Mucosa of rectum (tissue), 2 donors: ENCODE results near the gene ANKRD33B.

Experiments used
- H3K27ac ChIP-seq, 2 donors: one replicate each; pipeline ENCODE4 v1.7.0; 2013; ENCODE audit warnings: inconsistent platforms in 2 of 2, low read depth in 2 of 2, low read length in 2 of 2
- H3K27me3 ChIP-seq, 2 donors: one replicate each; pipeline ENCODE4 v1.7.0; 2013; ENCODE audit warnings: low read length in 2 of 2; ENCODE audit not compliant: control insufficient read depth in 2 of 2, insufficient read depth in 2 of 2
- H3K36me3 ChIP-seq, 2 donors: one replicate each; pipeline ENCODE4 v1.7.0; 2013; ENCODE audit warnings: low read length in 2 of 2; ENCODE audit not compliant: control insufficient read depth in 2 of 2, insufficient read depth in 2 of 2
- H3K4me1 ChIP-seq, 2 donors: one replicate each; pipeline ENCODE4 v1.7.0; 2013; ENCODE audit warnings: low read length in 2 of 2, mild to moderate bottlenecking in 1 of 2; ENCODE audit not compliant: control insufficient read depth in 2 of 2, insufficient read depth in 2 of 2
- H3K4me3 ChIP-seq, 2 donors: one replicate each; pipeline ENCODE4 v1.7.0; 2013; ENCODE audit warnings: low read length in 2 of 2
- H3K9ac ChIP-seq, 2 donors: one replicate each; pipeline ENCODE4 v1.7.0; 2013; ENCODE audit warnings: low read length in 2 of 2, low read depth in 1 of 2, mild to moderate bottlenecking in 1 of 2
- H3K9me3 ChIP-seq, 2 donors: one replicate each; pipeline ENCODE4 v1.7.0; 2013; ENCODE audit warnings: low read length in 2 of 2; ENCODE audit not compliant: control insufficient read depth in 2 of 2
- donor health status: healthy.
- donor health status: Normal muscosa, but diverticular disease.

The ANKRD33B gene

DNA sequence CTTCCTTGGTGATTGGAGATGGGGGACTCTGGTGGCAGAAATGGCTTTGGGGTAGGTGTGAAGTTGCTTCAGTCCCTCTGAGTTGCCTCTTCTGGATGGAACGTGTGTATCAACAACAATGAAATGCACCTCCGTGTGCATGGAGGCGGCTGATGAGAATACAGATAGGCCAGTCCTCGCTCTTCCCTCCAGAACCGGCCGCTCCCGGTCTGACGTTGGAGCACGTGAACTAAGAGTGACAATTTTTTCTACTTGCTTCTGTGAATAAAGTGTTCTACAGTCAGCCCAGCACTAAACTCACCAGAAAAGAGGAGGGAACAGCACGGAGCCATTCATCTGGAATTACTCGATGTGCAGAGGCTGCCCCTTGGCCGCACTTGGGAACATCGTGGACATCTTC, 90.7 kb downstream of the ANKRD33B start:
- H3K4me1 ChIP-seq = no peaks in the 10 kb centered on the region
- no peaks in the 10 kb centered on the region for H3K36me3 ChIP-seq
- H3K9me3 ChIP-seq = no peaks in the 10 kb centered on the region
- no peak overlapping the region for H3K27ac ChIP-seq
- no peaks in the 10 kb centered on the region for H3K27me3 ChIP-seq
- no peak overlapping the region for H3K4me3 ChIP-seq
- no peak overlapping the region for H3K9ac ChIP-seq

DNA sequence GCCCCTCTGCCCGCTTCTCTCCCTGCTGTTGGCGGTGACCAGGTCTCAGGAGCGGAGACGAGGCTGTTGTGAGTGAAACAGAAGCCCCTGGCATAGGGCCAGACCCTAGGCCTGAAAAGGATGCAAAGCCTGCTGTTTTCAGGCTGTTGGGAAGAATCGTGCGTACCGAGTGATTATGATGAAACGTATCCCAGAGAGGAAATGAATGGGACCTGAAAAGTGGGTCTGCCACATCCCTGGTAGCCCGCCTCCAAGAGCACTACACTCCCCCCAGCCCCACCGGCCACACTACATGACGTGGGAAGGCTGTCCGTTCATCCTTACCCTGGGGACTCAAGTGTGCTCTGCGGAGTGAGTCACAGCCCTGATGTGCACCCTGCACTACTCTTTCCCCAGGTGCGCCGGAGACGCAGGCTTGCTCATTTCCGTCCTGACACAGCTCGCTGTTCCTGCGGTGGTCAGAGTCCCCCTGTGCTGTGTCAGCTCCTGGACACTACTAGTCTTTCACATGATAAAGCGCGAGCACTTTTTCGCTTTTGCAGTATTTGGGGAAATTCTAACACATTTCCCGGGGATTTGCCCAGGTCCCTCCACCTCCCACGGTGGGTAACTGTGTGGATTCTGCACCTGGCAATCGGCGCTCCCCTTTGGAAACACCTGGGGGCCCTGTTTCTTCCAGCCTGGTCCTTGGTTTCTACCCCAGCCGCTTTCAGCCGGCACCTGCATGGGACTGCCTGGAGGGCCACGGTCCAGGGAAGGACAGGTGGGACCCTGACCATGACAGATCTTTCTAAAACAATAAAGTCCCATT, 91.5 kb downstream of the ANKRD33B start:
- H3K9ac ChIP-seq = no peak overlapping the region
- H3K36me3 ChIP-seq = no peaks in the 10 kb centered on the region
- no peaks in the 10 kb centered on the region for H3K9me3 ChIP-seq
- no peaks in the 10 kb centered on the region for H3K4me1 ChIP-seq
- H3K27me3 ChIP-seq = no peaks in the 10 kb centered on the region
- H3K4me3 ChIP-seq = no peak overlapping the region
- no peak overlapping the region for H3K27ac ChIP-seq

DNA sequence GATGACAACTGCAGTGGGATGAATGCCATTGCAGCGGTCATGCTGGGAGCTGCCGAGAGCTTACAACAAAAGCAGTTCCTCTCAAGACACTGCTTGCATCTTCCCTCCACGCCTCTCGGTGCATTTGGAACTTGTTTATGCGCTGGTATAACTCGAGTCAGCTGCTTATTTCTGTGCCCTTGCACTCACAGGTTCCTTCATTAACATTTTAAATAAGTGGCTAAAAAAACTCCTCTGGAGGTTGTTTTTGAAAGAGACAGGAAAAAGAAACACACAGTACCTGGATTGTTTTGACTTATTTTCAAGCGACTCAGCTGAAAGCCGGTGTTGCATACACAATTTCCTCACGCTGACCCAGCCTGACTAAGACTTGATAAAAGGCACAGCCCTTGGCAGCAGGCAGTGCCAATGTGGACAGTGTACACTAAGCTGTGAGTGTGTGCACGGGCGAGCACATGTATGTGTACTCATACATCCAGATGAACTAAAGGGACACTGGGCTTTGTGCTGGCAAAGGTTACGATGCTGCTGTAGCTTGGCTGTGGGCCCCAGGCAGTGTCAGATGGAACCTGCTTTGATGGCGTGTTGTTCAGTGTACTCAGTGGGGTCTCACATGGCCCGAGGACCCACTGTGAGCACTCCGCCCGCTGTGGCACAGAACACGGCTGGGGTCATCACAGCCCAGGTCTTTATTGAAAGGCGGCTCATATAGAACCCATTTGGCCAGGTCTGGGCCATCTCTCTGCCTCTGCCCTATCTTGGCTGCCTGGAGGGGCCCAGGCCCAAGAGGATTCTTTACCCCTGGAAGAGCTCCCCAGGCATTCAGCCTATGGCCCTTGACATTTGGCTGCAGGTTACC, 92.3 kb downstream of the ANKRD33B start:
- no peaks in the 10 kb centered on the region for H3K36me3 ChIP-seq
- no peak overlapping the region for H3K27ac ChIP-seq
- no peak overlapping the region for H3K9ac ChIP-seq
- H3K27me3 ChIP-seq = no peaks in the 10 kb centered on the region
- no peaks in the 10 kb centered on the region for H3K9me3 ChIP-seq
- H3K4me1 ChIP-seq = no peaks in the 10 kb centered on the region
- no peak overlapping the region for H3K4me3 ChIP-seq

DNA sequence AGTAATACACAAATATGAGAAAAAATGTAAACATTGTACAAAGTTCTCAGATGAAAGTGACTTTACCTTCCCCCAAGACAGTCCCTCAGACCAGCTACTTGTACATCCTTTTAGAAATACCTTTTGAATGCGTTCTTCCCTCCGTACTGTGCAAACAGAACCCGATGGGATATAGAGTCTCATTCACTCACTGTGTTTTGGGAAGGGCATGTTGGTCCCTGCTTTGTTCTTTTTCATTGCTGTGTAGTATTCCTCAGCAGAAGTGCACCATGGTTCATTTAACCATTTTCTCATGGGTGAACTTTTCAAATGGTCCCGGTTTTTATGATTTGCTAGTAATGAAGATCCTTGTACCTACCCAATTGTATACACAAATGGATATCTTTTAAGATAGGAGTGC, 94.4 kb downstream of the ANKRD33B start:
- Histone ChIP-seq H3K36me3 (no peaks in the 10 kb centered on the region), H3K9ac (no peak overlapping the region), H3K27ac (no peak overlapping the region), H3K27me3 (no peaks in the 10 kb centered on the region), H3K4me3 (no peak overlapping the region), H3K4me1 (no peaks in the 10 kb centered on the region), H3K9me3 (no peaks in the 10 kb centered on the region)

DNA sequence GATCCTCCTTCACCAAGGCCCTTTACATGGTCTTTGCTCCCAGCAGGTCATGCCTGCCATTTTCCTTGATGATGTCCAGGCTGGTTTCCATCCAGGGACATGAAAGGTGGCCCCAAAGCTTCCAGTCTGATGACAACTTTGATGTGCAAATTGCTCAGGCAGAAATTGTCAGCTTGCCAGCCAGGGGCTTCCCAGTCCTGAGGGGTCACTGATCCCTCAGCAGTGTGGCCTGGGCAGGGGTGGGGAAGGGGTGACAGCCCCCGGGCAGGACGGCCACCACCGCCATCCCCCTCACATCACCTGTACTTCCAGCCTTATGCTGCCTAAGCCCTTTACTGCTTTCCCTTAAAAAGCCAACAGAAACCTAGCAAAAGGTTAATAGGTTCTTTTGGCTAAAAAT, 96.3 kb downstream of the ANKRD33B start:
- H3K27me3 ChIP-seq = no peaks in the 10 kb centered on the region

DNA sequence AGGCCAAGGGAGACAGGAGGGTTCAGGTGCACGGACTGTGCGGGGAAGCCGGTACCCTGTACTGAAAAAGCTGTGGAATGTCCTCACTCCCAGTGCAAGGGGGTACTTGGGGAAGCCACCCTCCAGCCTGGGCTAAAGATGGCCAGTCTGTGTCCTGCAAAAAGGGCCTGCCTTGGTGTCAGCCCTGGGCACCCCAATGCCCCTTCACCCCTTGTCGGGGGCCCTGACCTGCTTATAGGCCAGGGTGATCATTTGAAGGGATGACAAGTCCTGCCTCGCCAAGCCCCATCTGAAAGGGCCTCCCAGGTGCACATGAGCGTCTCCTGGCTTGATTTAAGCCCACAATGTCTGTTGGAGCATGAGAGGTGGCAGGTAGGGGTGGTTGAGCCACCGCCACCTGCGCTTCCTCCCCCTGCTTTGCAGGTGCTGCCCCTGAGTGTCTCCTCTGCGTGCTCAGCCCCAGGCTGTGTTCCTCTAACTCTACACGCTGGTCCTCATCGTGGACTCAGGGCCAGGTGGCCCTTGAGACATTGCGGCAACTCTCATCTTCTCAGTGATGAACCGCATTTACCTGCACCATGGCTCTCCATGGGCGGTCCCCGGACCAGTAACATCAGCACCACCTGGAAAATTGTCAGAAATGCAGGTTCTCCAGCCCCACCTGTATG, 97.0 kb downstream of the ANKRD33B start:
- no peaks in the 10 kb centered on the region for H3K36me3 ChIP-seq
- no peaks in the 10 kb centered on the region for H3K4me1 ChIP-seq
- H3K27me3 ChIP-seq = no peaks in the 10 kb centered on the region
- H3K9ac ChIP-seq = no peak overlapping the region
- no peak overlapping the region for H3K27ac ChIP-seq
- H3K9me3 ChIP-seq = no peaks in the 10 kb centered on the region
- H3K4me3 ChIP-seq = no peak overlapping the region

More for the DNA sequence above, 96.3 kb downstream of the ANKRD33B start:
- Histone ChIP-seq H3K9ac (no peak overlapping the region), H3K4me1 (no peaks in the 10 kb centered on the region), H3K4me3 (no peak overlapping the region), H3K9me3 (no peaks in the 10 kb centered on the region), H3K36me3 (no peaks in the 10 kb centered on the region), H3K27ac (no peak overlapping the region)

DNA sequence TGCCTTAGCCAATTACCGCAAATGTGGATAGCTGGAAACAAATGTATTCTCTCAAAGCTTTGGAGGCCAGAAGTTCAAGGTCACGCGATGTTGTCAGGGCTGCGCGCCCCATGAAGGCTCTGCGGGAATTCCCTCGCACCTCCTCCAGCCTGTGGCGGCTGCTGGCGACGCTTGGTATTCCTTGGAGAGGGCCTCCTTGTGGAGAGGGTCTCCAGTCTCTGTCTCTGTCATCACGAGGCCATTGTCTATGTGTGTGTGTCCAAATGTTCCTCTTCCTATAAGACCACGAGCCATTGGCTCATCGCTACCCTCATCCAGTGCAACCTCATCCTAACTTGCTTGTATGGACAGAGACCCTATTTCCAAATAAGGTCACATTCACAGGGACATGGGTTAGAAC, 97.5 kb downstream of the ANKRD33B start:
- no peak overlapping the region for H3K9ac ChIP-seq
- H3K9me3 ChIP-seq = no peaks in the 10 kb centered on the region
- no peaks in the 10 kb centered on the region for H3K4me1 ChIP-seq
- no peaks in the 10 kb centered on the region for H3K36me3 ChIP-seq
- H3K27me3 ChIP-seq = no peaks in the 10 kb centered on the region
- H3K4me3 ChIP-seq = no peak overlapping the region
- H3K27ac ChIP-seq = no peak overlapping the region

DNA sequence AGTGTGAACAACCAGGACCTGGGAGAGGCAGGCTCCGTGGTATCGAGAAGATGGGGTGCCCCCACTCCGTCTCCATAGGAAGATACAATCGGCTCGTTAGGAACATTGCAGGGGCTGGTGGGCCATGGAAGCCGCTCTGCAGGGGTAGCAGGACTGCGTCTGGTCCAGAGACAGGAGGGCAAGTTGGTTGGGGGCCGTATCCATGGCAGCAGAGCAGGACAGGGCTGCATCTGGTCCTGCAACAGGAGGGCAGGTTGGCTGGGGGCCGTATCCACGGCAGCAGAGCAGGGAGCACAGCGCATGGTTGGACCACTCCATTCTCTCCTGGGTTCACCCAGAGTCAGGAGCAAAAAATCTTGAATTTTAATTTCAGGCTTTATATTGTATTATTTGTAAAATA, 98.2 kb downstream of the ANKRD33B start:
- no peaks in the 10 kb centered on the region for H3K4me1 ChIP-seq
- no peaks in the 10 kb centered on the region for H3K9me3 ChIP-seq
- H3K9ac ChIP-seq = no peak overlapping the region
- no peak overlapping the region for H3K27ac ChIP-seq
- H3K36me3 ChIP-seq = no peaks in the 10 kb centered on the region
- H3K4me3 ChIP-seq = no peak overlapping the region
- no peaks in the 10 kb centered on the region for H3K27me3 ChIP-seq

DNA sequence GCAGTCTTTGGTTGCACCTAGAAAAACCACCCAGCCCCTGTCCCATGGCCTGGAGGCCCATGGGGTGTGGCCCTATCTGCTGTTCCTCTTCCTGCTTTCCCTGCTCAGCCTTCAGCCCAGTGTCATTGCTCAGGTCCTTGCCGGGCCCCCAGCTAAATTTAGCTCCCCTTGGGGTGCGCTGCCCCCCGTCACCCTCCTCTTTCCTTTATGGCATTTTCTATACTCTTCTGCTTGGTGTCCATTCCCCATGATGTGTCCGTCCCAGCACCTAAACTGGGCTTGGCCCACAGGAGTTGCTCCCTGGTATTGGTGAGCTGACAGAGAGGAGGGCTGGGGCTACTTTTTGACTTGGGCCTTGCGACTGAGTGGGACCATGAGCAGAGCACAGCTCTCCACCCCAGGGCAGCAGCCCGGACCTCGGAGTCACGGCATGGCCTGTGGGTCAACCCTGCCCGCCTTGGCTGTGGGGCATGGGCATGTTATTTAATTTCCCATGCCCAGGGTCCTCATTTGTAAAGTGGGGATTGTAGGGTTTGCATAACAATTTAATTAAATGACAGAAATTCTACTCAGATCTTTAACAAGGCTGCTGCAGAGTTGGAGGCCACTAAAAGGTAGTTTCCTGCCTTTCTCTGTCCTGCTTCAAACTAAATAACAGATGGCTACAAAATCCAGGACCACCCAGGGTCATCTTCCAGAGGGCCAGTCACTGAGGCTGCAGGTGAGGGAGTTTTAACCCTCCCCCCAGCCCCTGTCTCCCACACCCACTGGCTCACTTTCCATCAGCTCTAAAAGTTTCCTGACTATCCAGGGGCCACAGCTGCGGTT, 99.0 kb downstream of the ANKRD33B start:
- Histone ChIP-seq H3K9ac (no peak overlapping the region), H3K27me3 (no peaks in the 10 kb centered on the region), H3K9me3 (no peaks in the 10 kb centered on the region), H3K4me3 (no peak overlapping the region), H3K36me3 (no peaks in the 10 kb centered on the region), H3K27ac (no peak overlapping the region), H3K4me1 (no peaks in the 10 kb centered on the region)
